Spleen (tissue), 11 donors: ENCODE results near the gene TUBGCP4. TPM values are rescaled to one million over a fixed set of nuclear protein-coding genes. Genes with fewer than 3 reads are reported as not detected.

Experiments used
- DNase-seq: peaks from one replicate; pipeline ENCODE4 v3.0.0-alpha.2; 2020
- H3K27ac ChIP-seq, 8 donors: fragments of 200-600 bp; sonication (generic) in 7 of 8; 1 replicate in 4 of 8; 2 replicates in 4 of 8; pipeline versions ENCODE4 v1.5.0 to v1.8.0; 2016 to 2021; ENCODE audit warnings: inconsistent platforms in 4 of 8, mild to moderate bottlenecking in 4 of 8, moderate library complexity in 1 of 8
- H3K27me3 ChIP-seq, 7 donors: fragments of 200-600 bp; sonication (generic) in 6 of 7; replicated peaks in 1 of 7; 1 replicate in 4 of 7; 2 replicates in 3 of 7; pipeline versions ENCODE4 v1.5.0 to v1.8.0; 2016 to 2021; ENCODE audit warnings: inconsistent platforms in 3 of 7, mild to moderate bottlenecking in 1 of 7
- H3K36me3 ChIP-seq, 6 donors: fragments of 200-600 bp; sonication (generic) in 5 of 6; 1 replicate in 4 of 6; 2 replicates in 2 of 6; pipeline versions ENCODE4 v1.5.0 to v1.8.0; 2016 to 2021; ENCODE audit warnings: inconsistent platforms in 2 of 6
- H3K4me1 ChIP-seq, 6 donors: fragments of 200-600 bp; sonication (generic) in 5 of 6; 1 replicate in 3 of 6; 2 replicates in 3 of 6; pipeline versions ENCODE4 v1.5.0 to v1.8.0; 2016 to 2021; ENCODE audit warnings: inconsistent platforms in 3 of 6
- H3K4me3 ChIP-seq, 8 donors: fragments of 200-600 bp; sonication (generic) in 7 of 8; 1 replicate in 4 of 8; 2 replicates in 4 of 8; pipeline versions ENCODE4 v1.5.0 to v1.8.0; 2016 to 2021; ENCODE audit warnings: inconsistent platforms in 4 of 8, mild to moderate bottlenecking in 4 of 8, moderate library complexity in 2 of 8
- H3K9me3 ChIP-seq, 8 donors: fragments of 200-600 bp; sonication (generic) in 7 of 8; 1 replicate in 4 of 8; 2 replicates in 4 of 8; pipeline versions ENCODE4 v1.5.0 to v1.8.0; 2016 to 2021; ENCODE audit warnings: inconsistent platforms in 4 of 8
- CTCF ChIP-seq, 11 experiments: fragments of 200-600 bp in 7 of 11; fragments of 450-650 bp in 4 of 11; sonication (generic) in 4 of 11; IDR thresholded peaks in 8 of 11; conservative IDR thresholded peaks in 3 of 11; 1 replicate in 7 of 11; 2 replicates in 4 of 11; pipeline versions ENCODE4 v1.4.0 to v1.8.0; 2016 to 2021; ENCODE audit warnings: antibody characterized with exemption in 11 of 11, inconsistent platforms in 4 of 11, mild to moderate bottlenecking in 1 of 11
- POLR2A ChIP-seq, 3 donors: fragments of 450-650 bp; IDR thresholded peaks; one replicate each; pipeline ENCODE4 v1.5.1; 2017; ENCODE audit warnings: antibody characterized with exemption in 3 of 3, mild to moderate bottlenecking in 1 of 3
- POLR2AphosphoS5 ChIP-seq, 3 donors: sonication (generic); formaldehyde crosslinking; IDR thresholded peaks; one replicate each; pipeline ENCODE4 v1.5.1; 2017; ENCODE audit warnings: antibody characterized with exemption in 3 of 3
- WGBS, 5 donors: extraction: QIAGEN DNeasy Blood & Tissue Kit in 3 of 5; methylation state at CpG; one replicate each; pipeline versions ENCODE4 v1.1.5 to v1.1.7; 2013 to 2018; 5-methylcytosine and 5-hydroxymethylcytosine counted together
- intact Hi-C: fragments of 100-400 bp; cut with DNase I; formaldehyde crosslinking; loops from one replicate; pipeline ENCODE4 v1.15.0; 2023; ENCODE audit warnings: low total_unique reads
- polyA plus RNA-seq, 3 donors: library from polyadenylated mRNA; stranded (reverse); fragments of 200-250 nt; gene quantifications; one replicate each; pipeline ENCODE4 v1.2.1, GENCODE V29; 2013
- total RNA-seq, 7 donors: library from RNA; depleted of rRNA in 3 of 7; stranded (reverse); fragments of >200 nt in 3 of 7; fragmentation: NEBNext Ultra II Directional in 4 of 7; extraction: Animal tissue kit (Norgen Biotek cat#: 25700) in 4 of 7; gene quantifications; one replicate each; pipeline versions ENCODE4 v1.1.0 to v1.2.1, GENCODE V29; 2016 to 2021
- donor health status: healthy with polysubstance abuse.
- donor health status: DM: no; HTN: no; CAD: no; lungs with moderate emphysema.
- donor health status: DM: no; HTN: no; CAD: no.
- donor health status: Bipolar disorder and iron deficiency.
- donor health status: healthy.
- donor health status: DM: no; HTN: no; CAD: no.
- donor health status: DM: yes; HTN: yes; CAD: no.

TUBGCP4 gene
- total and polyA plus RNA-seq, 10 donors = 2.5 to 22.1 (median 16.1) TPM

GRCh38 chr15:43376017-43376705 is 5.3 kb downstream of the TUBGCP4 start:
- Histone ChIP-seq H3K27me3 (no peaks in the 10 kb centered on the region), H3K36me3 (peaks cover 0 to 49% (median 14%) of the 10 kb centered on the region in 6 donors), H3K27ac (no peak overlapping the region), H3K4me3 (no peak overlapping the region), H3K9me3 (no peaks in the 10 kb centered on the region), H3K4me1 (peaks cover 7 to 30% (median 22%) of the 10 kb centered on the region in 6 donors)
- DNase-seq = no peak
- WGBS, 5 donors = 73 to 83% (median 79%) methylated on average over 13 of the region's 13 CpGs
- TF ChIP-seq POLR2AphosphoS5 (IDR thresholded peaks at IDR 0.05) (no peak), CTCF (IDR thresholded peaks at IDR 0.05 in 8 of 11, conservative IDR thresholded peaks at IDR 0.05 in 3 of 11) (peak; percentile 6 to 77 (median 65))
- intact Hi-C loops = no loop called here

- H3K36me3 ChIP-seq = peaks cover 0 to 73% (median 35%) of the 10 kb centered on the region in 6 donors
- no peak for DNase-seq
- H3K4me1 ChIP-seq = peaks cover 0 to 7% (median 6%) of the 10 kb centered on the region in 6 donors
- no peak for TF ChIP-seq CTCF (IDR thresholded peaks at IDR 0.05 in 8 of 11, conservative IDR thresholded peaks at IDR 0.05 in 3 of 11)
- TF ChIP-seq POLR2AphosphoS5 (IDR thresholded peaks at IDR 0.05) = no peak
- no peak for TF ChIP-seq POLR2A (IDR thresholded peaks at IDR 0.05)
- no peaks in the 10 kb centered on the region for H3K9me3 ChIP-seq
- intact Hi-C loops = no loop called here
- H3K27ac ChIP-seq = no peak overlapping the region
- no peaks in the 10 kb centered on the region for H3K27me3 ChIP-seq
- H3K4me3 ChIP-seq = no peak overlapping the region
These were observed 7.7 kb downstream of the TUBGCP4 start for GRCh38 chr15:43378601-43379000.

GRCh38 chr15:43382310-43382709 is 11.4 kb downstream of the TUBGCP4 start:
- Histone ChIP-seq H3K27ac (no peak overlapping the region), H3K27me3 (no peaks in the 10 kb centered on the region), H3K4me1 (no peaks in the 10 kb centered on the region), H3K36me3 (peaks cover 0 to 98% (median 66%) of the 10 kb centered on the region in 6 donors), H3K4me3 (no peak overlapping the region), H3K9me3 (no peaks in the 10 kb centered on the region)
- DNase-seq = no peak
- TF ChIP-seq CTCF (IDR thresholded peaks at IDR 0.05 in 8 of 11, conservative IDR thresholded peaks at IDR 0.05 in 3 of 11) (no peak), POLR2A (IDR thresholded peaks at IDR 0.05) (no peak), POLR2AphosphoS5 (IDR thresholded peaks at IDR 0.05) (no peak)
- intact Hi-C loops = no loop called here
- 92 to 98% (median 95%) methylated on average over 4 of the region's 4 CpGs for WGBS, 5 donors

GRCh38 chr15:43383070-43383469 is 12.2 kb downstream of the TUBGCP4 start:
- intact Hi-C loops = no loop called here
- TF ChIP-seq CTCF (IDR thresholded peaks at IDR 0.05 in 8 of 11, conservative IDR thresholded peaks at IDR 0.05 in 3 of 11) (no peak), POLR2AphosphoS5 (IDR thresholded peaks at IDR 0.05) (no peak), POLR2A (IDR thresholded peaks at IDR 0.05) (no peak)
- H3K27me3 ChIP-seq = no peaks in the 10 kb centered on the region
- H3K4me3 ChIP-seq = no peak overlapping the region
- WGBS, 5 donors = 63 to 83% (median 76%) methylated on average over 2 of the region's 2 CpGs
- peaks cover 0 to 99% (median 74%) of the 10 kb centered on the region in 6 donors for H3K36me3 ChIP-seq
- H3K9me3 ChIP-seq = no peaks in the 10 kb centered on the region
- H3K4me1 ChIP-seq = no peaks in the 10 kb centered on the region
- H3K27ac ChIP-seq = no peak overlapping the region
- no peak for DNase-seq
